NT2/D1 (cell line): Measurements from ENCODE around the gene MNAT1.

ENCODE experiments used
- SUZ12 ChIP-seq: IDR thresholded peaks from 2 replicates; pipeline ENCODE4 v1.6.1; 2011; ENCODE audit not compliant: insufficient read length, insufficient read depth; ENCODE audit errors: extremely low read depth
- YY1 ChIP-seq: IDR thresholded peaks from 2 replicates; pipeline ENCODE4 v1.6.1; 2011; ENCODE audit not compliant: insufficient read length, insufficient read depth
- ZNF274 ChIP-seq: IDR thresholded peaks from 2 replicates; pipeline ENCODE4 v1.6.1; 2011; ENCODE audit warnings: mild to moderate bottlenecking, low read depth, low read length

- TF ChIP-seq SUZ12 = no peak
- TF ChIP-seq ZNF274 = no peak
- no peak for TF ChIP-seq YY1
Measured at GRCh38 chr14:60720391-60720790, 14.2 kb upstream of the MNAT1 start.
